GM12891 (cell line): ENCODE data around the gene ARID4B.

Source experiments
- PAX5 ChIP-seq: IDR thresholded peaks from 2 replicates; pipeline ENCODE4 v1.6.1; 2011; ENCODE audit warnings: low read length, moderate library complexity, mild to moderate bottlenecking; ENCODE audit not compliant: insufficient read depth, severe bottlenecking
- POLR2A ChIP-seq: IDR thresholded peaks from 2 replicates; pipeline ENCODE4 v1.6.1; 2011; ENCODE audit warnings: low read depth, low read length, control low read depth
- POLR2AphosphoS5 ChIP-seq: IDR thresholded peaks from 2 replicates; pipeline ENCODE4 v1.6.1; 2011; ENCODE audit warnings: low read depth, low read length, control low read depth
- POU2F2 ChIP-seq: IDR thresholded peaks from 2 replicates; pipeline ENCODE4 v1.6.1; 2011; ENCODE audit warnings: low read depth, mild to moderate bottlenecking, control low read depth, low read length, moderate library complexity
- SPI1 ChIP-seq: IDR thresholded peaks from 2 replicates; pipeline ENCODE4 v1.6.1; 2011; ENCODE audit warnings: low read depth, low read length, control low read depth
- TAF1 ChIP-seq: IDR thresholded peaks from 2 replicates; pipeline ENCODE4 v1.6.1; 2011; ENCODE audit warnings: low read depth, low read length, control low read depth

DNA sequence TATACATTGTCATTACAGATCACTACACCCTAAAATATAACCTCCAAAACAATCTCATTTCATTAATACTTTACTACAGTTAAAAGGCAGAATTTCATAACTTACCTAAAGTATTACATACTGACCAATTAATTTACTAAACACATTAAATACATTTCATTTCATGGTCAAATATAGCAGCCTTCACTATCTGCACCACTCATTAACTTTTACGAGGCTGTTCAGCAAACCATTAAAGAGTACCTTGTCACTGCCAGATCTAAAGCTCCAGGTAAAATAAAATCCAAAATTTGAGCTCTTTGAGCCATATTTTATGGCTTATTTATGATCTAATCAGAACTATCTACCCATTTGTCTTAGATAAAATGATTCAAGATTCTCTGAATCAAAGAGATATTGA is 100.6 kb downstream of the ARID4B start:
- TF ChIP-seq TAF1: no peak
- no peak for TF ChIP-seq POLR2A
- no peak for TF ChIP-seq SPI1
- no peak for TF ChIP-seq POLR2AphosphoS5
- TF ChIP-seq PAX5: no peak
- TF ChIP-seq POU2F2: no peak
